Adrenal gland (tissue), 5 donors: ENCODE results near the gene RGS7.

Experiments
- POLR2A ChIP-seq, 2 donors: fragments of 450-650 bp; IDR thresholded peaks; one replicate each; pipeline ENCODE4 v1.6.1; 2017; ENCODE audit warnings: antibody characterized with exemption in 2 of 2, mild to moderate bottlenecking in 2 of 2, moderate library complexity in 1 of 2
- TF ChIP-seq, protein P1 (sequence below), 6 experiments: fragments of 450-650 bp in 4 of 6; fragments of 200-600 bp in 2 of 6; sonication (generic) in 1 of 6; IDR thresholded peaks; 1 replicate in 5 of 6; 2 replicates in 1 of 6; pipeline versions ENCODE4 v1.5.1 to v1.8.0; 2016 to 2021; ENCODE audit warnings: antibody characterized with exemption in 6 of 6, mild to moderate bottlenecking in 2 of 6, moderate library complexity in 1 of 6
- donor health status: DM: no; HTN: no; CAD: no.

DNA sequence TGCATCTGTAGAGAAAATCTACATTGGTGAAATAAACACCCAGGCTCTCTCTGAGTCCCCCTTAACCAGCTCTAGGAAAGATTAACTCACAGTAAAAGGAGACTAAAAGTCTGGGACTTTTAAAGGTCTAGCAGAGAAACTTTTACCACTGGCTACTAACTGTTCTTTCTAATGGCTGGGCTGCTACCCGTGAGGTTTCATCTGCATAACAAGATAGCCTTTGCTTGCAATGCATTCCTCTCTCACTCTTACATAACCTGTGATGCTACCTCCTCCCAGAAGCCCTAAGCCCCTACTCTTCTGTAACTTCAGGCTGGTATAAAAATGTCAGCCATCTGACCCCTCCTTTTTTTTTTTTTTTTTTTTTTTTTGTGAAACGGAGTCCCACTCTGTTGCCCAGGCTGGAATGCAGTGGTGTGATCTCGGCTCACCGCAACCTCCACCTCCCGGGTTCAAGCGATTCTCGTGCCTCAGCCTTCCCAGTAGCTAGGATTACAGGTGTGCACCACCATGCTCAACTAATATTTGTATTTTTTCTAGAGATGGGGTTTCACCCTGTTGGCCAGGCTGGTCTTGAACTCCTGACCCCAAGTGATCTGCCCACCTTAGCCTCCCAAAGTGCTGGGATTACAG lies 344.2 kb downstream of the RGS7 start:
- TF ChIP-seq POLR2A (IDR thresholded peaks at IDR 0.05) = no peak
- TF ChIP-seq, protein P1, sequence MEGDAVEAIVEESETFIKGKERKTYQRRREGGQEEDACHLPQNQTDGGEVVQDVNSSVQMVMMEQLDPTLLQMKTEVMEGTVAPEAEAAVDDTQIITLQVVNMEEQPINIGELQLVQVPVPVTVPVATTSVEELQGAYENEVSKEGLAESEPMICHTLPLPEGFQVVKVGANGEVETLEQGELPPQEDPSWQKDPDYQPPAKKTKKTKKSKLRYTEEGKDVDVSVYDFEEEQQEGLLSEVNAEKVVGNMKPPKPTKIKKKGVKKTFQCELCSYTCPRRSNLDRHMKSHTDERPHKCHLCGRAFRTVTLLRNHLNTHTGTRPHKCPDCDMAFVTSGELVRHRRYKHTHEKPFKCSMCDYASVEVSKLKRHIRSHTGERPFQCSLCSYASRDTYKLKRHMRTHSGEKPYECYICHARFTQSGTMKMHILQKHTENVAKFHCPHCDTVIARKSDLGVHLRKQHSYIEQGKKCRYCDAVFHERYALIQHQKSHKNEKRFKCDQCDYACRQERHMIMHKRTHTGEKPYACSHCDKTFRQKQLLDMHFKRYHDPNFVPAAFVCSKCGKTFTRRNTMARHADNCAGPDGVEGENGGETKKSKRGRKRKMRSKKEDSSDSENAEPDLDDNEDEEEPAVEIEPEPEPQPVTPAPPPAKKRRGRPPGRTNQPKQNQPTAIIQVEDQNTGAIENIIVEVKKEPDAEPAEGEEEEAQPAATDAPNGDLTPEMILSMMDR (IDR thresholded peaks at IDR 0.05) = no peak
